Tibial nerve (tissue), 4 donors: ENCODE results near the gene CIITA.

Source experiments
- CTCF ChIP-seq, 5 experiments: fragments of 200-600 bp in 3 of 5; fragments of 450-650 bp in 2 of 5; sonication (generic) in 3 of 5; IDR thresholded peaks; one replicate each; pipeline ENCODE4 v1.5.1; 2016 to 2019; ENCODE audit warnings: antibody characterized with exemption in 5 of 5, mild to moderate bottlenecking in 3 of 5, moderate library complexity in 2 of 5
- EP300 ChIP-seq, 2 donors: sonication (generic); formaldehyde crosslinking; IDR thresholded peaks; one replicate each; pipeline ENCODE4 v1.6.1; 2017; ENCODE audit warnings: antibody characterized with exemption in 2 of 2, mild to moderate bottlenecking in 1 of 2
- POLR2A ChIP-seq, 2 donors: fragments of 450-650 bp; IDR thresholded peaks; one replicate each; pipeline ENCODE4 v1.6.1; 2017; ENCODE audit warnings: antibody characterized with exemption in 2 of 2, mild to moderate bottlenecking in 2 of 2, moderate library complexity in 2 of 2

- TF ChIP-seq POLR2A (IDR thresholded peaks at IDR 0.05), result no peak
- TF ChIP-seq CTCF (IDR thresholded peaks at IDR 0.05), result no peak
- TF ChIP-seq EP300 (IDR thresholded peaks at IDR 0.05), result no peak
Measured at GRCh38 chr16:10938796-10939648, 62.0 kb downstream of the CIITA start.
